IMR-90 (cell line): ENCODE results near the gene ALOXE3. TPM values are rescaled to one million over a fixed set of nuclear protein-coding genes. Genes with fewer than 3 reads are reported as not detected.

Source experiments
- ATAC-seq: fragments of 200-7000 bp; cut with Tn5 transposase; 2 replicates; pipeline ENCODE4 v1.9.1; 2020; ENCODE audit warnings: low read depth, mild to moderate bottlenecking, moderate library complexity
- BruUV-seq: library from RNA; stranded (reverse); fragments of 400-500 nt; replicated peaks from 2 replicates; lab custom pipeline; 2021; lab: Mats Ljungman, UMichigan
- CTCF ChIA-PET: fragments of 300-600 bp; formaldehyde crosslinking; extraction: SDS; loops from one replicate; lab custom pipeline; 2021; ENCODE audit warnings: antibody characterized with exemption; lab: Yijun Ruan, JAX
- POLR2A ChIA-PET: fragments of 300-600 bp; sonication (Branson Sonifier 250); formaldehyde crosslinking; loops from one replicate; lab custom pipeline; 2022; ENCODE audit warnings: antibody characterized with exemption; ENCODE audit not compliant: unreplicated experiment; lab: Charles Lee
- DNase-seq: peaks from one replicate; pipeline ENCODE4 v3.0.0; 2013
- H2AFZ ChIP-seq: replicated peaks from 2 replicates; pipeline ENCODE3; 2013; ENCODE audit warnings: low read length, mild to moderate bottlenecking; ENCODE audit not compliant: poor library complexity
- H2AK5ac ChIP-seq: 2 replicates; pipeline ENCODE4 v1.6.1; 2013; ENCODE audit warnings: low read depth, low read length, inconsistent platforms
- H2AK9ac ChIP-seq: replicated peaks from 2 replicates; pipeline ENCODE3; 2013; ENCODE audit warnings: mild to moderate bottlenecking, low read depth, low read length, moderate library complexity; ENCODE audit not compliant: poor library complexity
- H2BK120ac ChIP-seq: 2 replicates; pipeline ENCODE4 v1.6.1; 2013; ENCODE audit warnings: low read depth, low read length, inconsistent platforms
- H2BK15ac ChIP-seq: 3 replicates; pipeline ENCODE4 v1.6.1; 2013; ENCODE audit warnings: low read depth, low read length, inconsistent platforms
- H2BK20ac ChIP-seq: 2 replicates; pipeline ENCODE4 v1.6.1; 2013; ENCODE audit warnings: low read depth, mild to moderate bottlenecking, inconsistent platforms, low read length, moderate library complexity
- H2BK5ac ChIP-seq: 2 replicates; pipeline ENCODE4 v1.6.1; 2013; ENCODE audit warnings: mild to moderate bottlenecking, low read depth, low read length, inconsistent platforms; ENCODE audit not compliant: poor library complexity, severe bottlenecking
- H3K14ac ChIP-seq: replicated peaks from 2 replicates; pipeline ENCODE4 v1.6.1; 2013; ENCODE audit warnings: low read depth, low read length, inconsistent platforms
- H3K18ac ChIP-seq: 2 replicates; pipeline ENCODE4 v1.6.1; 2013; ENCODE audit warnings: low read depth, low read length, control low read depth
- H3K23ac ChIP-seq: 2 replicates; pipeline ENCODE4 v1.6.1; 2013; ENCODE audit warnings: low read depth, low read length, inconsistent platforms
- H3K27ac ChIP-seq: 2 replicates; pipeline ENCODE4 v1.5.1; 2013; ENCODE audit warnings: mild to moderate bottlenecking, control low read depth, low read length; ENCODE audit not compliant: insufficient read depth
- H3K27me3 ChIP-seq: 2 replicates; pipeline ENCODE4 v1.6.1; 2013; ENCODE audit warnings: low read length; ENCODE audit not compliant: control insufficient read depth, insufficient read depth
- H3K36me3 ChIP-seq: 2 replicates; pipeline ENCODE4 v1.6.1; 2013; ENCODE audit warnings: low read length, mixed read lengths; ENCODE audit not compliant: control insufficient read depth, insufficient read depth
- H3K4ac ChIP-seq: 2 replicates; pipeline ENCODE4 v1.6.1; 2013; ENCODE audit warnings: low read depth, low read length, inconsistent platforms
- H3K4me1 ChIP-seq: 2 replicates; pipeline ENCODE4 v1.6.1; 2013; ENCODE audit warnings: low read length, mixed read lengths; ENCODE audit not compliant: control insufficient read depth, insufficient read depth
- H3K4me2 ChIP-seq: 2 replicates; pipeline ENCODE4 v1.6.1; 2013; ENCODE audit warnings: low read depth, mild to moderate bottlenecking, control low read depth, low read length, moderate library complexity
- H3K4me3 ChIP-seq: 2 replicates; pipeline ENCODE4 v1.5.1; 2013; ENCODE audit warnings: low read depth, mild to moderate bottlenecking, control low read depth, low read length, moderate library complexity; ENCODE audit not compliant: insufficient read depth
- H3K56ac ChIP-seq: 2 replicates; pipeline ENCODE4 v1.6.1; 2013; ENCODE audit warnings: low read length, inconsistent platforms; ENCODE audit not compliant: insufficient read depth; ENCODE audit errors: extremely low read depth
- H3K79me1 ChIP-seq, 2 experiments: 2 replicates each; pipeline ENCODE4 v1.6.1; 2013; ENCODE audit warnings: low read length in 2 of 2, inconsistent platforms in 1 of 2, low read depth in 1 of 2
- H3K9ac ChIP-seq: 2 replicates; pipeline ENCODE4 v1.6.1; 2013; ENCODE audit warnings: low read depth, low read length, control low read depth
- H3K9me1 ChIP-seq: 2 replicates; pipeline ENCODE4 v1.6.1; 2013; ENCODE audit warnings: low read length, inconsistent platforms; ENCODE audit not compliant: insufficient read depth
- H3K9me3 ChIP-seq: 2 replicates; pipeline ENCODE4 v1.6.1; 2013; ENCODE audit warnings: low read length; ENCODE audit not compliant: control insufficient read depth, insufficient read depth
- H4K20me1 ChIP-seq: 2 replicates; pipeline ENCODE4 v1.6.1; 2013; ENCODE audit warnings: low read length, inconsistent platforms; ENCODE audit not compliant: insufficient read depth
- H4K5ac ChIP-seq: 2 replicates; pipeline ENCODE4 v1.6.1; 2013; ENCODE audit warnings: mild to moderate bottlenecking, low read depth, low read length, control low read depth
- H4K8ac ChIP-seq, 2 experiments: 2 replicates each; pipeline ENCODE4 v1.6.1; 2013; ENCODE audit warnings: low read depth in 2 of 2, low read length in 2 of 2, control low read depth in 1 of 2, inconsistent platforms in 1 of 2
- H4K91ac ChIP-seq: 2 replicates; pipeline ENCODE4 v1.6.1; 2013; ENCODE audit warnings: low read depth, low read length, inconsistent platforms; ENCODE audit not compliant: insufficient read depth
- BHLHE40 ChIP-seq: fragments of 150-350 bp; IDR thresholded peaks from 2 replicates; pipeline ENCODE4 v1.6.1; 2016; ENCODE audit warnings: mild to moderate bottlenecking, low read depth, low read length
- CEBPB ChIP-seq: IDR thresholded peaks from 2 replicates; pipeline ENCODE4 v1.6.1; 2012; ENCODE audit warnings: low read depth, low read length, improper control_type of control experiment
- CHD1 ChIP-seq: IDR thresholded peaks from 2 replicates; pipeline ENCODE4 v1.6.1; 2012; ENCODE audit warnings: low read depth, low read length, improper control_type of control experiment
- CTCF ChIP-seq: conservative IDR thresholded peaks from 2 replicates; pipeline ENCODE4 v1.5.1; 2012; ENCODE audit warnings: mild to moderate bottlenecking, low read depth, low read length, improper control_type of control experiment
- FOS ChIP-seq: fragments of 150-350 bp; IDR thresholded peaks from 2 replicates; pipeline ENCODE4 v1.6.1; 2016; ENCODE audit warnings: low read depth, low read length
- MAZ ChIP-seq: IDR thresholded peaks from 2 replicates; pipeline ENCODE4 v1.6.1; 2012; ENCODE audit warnings: low read depth, mild to moderate bottlenecking, low read length, improper control_type of control experiment, moderate library complexity, borderline replicate concordance
- MXI1 ChIP-seq: IDR thresholded peaks from 2 replicates; pipeline ENCODE4 v1.6.1; 2012; ENCODE audit warnings: low read depth, mild to moderate bottlenecking, low read length, moderate library complexity, borderline replicate concordance
- NFE2L2 ChIP-seq: fragments of 150-350 bp; IDR thresholded peaks from 2 replicates; pipeline ENCODE4 v1.6.1; 2016; ENCODE audit warnings: low read depth, mild to moderate bottlenecking, low read length
- RAD21 ChIP-seq: IDR thresholded peaks from 2 replicates; pipeline ENCODE4 v1.6.1; 2012; ENCODE audit warnings: low read length, improper control_type of control experiment
- RCOR1 ChIP-seq: IDR thresholded peaks from 2 replicates; pipeline ENCODE4 v1.6.1; 2012; ENCODE audit warnings: mild to moderate bottlenecking, low read length, improper control_type of control experiment; ENCODE audit not compliant: insufficient replicate concordance
- RFX5 ChIP-seq: IDR thresholded peaks from 2 replicates; pipeline ENCODE4 v1.8.0; 2012; ENCODE audit warnings: low read depth, mild to moderate bottlenecking, low read length, moderate library complexity
- SMC3 ChIP-seq: fragments of 150-350 bp; IDR thresholded peaks from 2 replicates; pipeline ENCODE4 v1.6.1; 2016; ENCODE audit warnings: low read depth, mild to moderate bottlenecking, antibody characterized with exemption, low read length, moderate library complexity
- WGBS, 2 experiments: methylation state at CpG; one replicate each; pipeline versions ENCODE4 v1.1.5 to v1.1.7; 2013; ENCODE audit warnings: missing lambda C conversion rate in 2 of 2; ENCODE audit not compliant: insufficient read length in 1 of 2; ENCODE audit errors: extremely low coverage in 2 of 2; 5-methylcytosine and 5-hydroxymethylcytosine counted together
- dilution Hi-C: fragments of 300-500 bp; cut with HindIII; formaldehyde crosslinking; loops from one replicate; pipeline ENCODE4 v1.14.3; 2018; ENCODE audit warnings: low sequenced_read_pairs; ENCODE audit not compliant: unreplicated experiment
- in situ Hi-C: fragments of 300-500 bp; cut with MboI; formaldehyde crosslinking; loops from 3 replicates; pipeline ENCODE4 v1.14.3; 2019; ENCODE audit warnings: low sequenced_read_pairs, inconsistent platforms, mixed read lengths
- intact Hi-C: fragments of 100-400 bp; cut with micrococcal nuclease; formaldehyde crosslinking; loops from 2 replicates; pipeline ENCODE4 v1.10.0; 2022
- polyA plus RNA-seq, 3 experiments: library from polyadenylated mRNA; depleted of rRNA; stranded (reverse); fragments of >200 nt; gene quantifications; 2 replicates each; pipeline ENCODE4 v1.2.3, GENCODE V29; 2012; ENCODE audit warnings: low replicate concordance in 1 of 3
- total RNA-seq: library from RNA; depleted of rRNA; stranded (reverse); fragments of >200 nt; gene quantifications from 2 replicates; pipeline ENCODE4 v1.2.3, GENCODE V29; 2012

ALOXE3 gene
- total and polyA plus RNA-seq, 2 of the 4 experiments (the other 2 are of a cell fraction): under 0.01 to 0.26 TPM

GRCh38 chr17:8075081-8075480 is 43.2 kb downstream of the ALOXE3 start:
- Histone ChIP-seq H3K4me1 (0 out of 2 replicates have a peak, but pooled peaks cover 1% of the 10 kb centered on the region), H2BK15ac (no peak overlapping the region), H3K18ac (no peak overlapping the region), H2BK120ac (no peak overlapping the region), H3K23ac (no peak overlapping the region), H2AFZ (no peak overlapping the region), H3K36me3 (no peaks in the 10 kb centered on the region), H3K9me1 (no peaks in the 10 kb centered on the region), H4K5ac (no peak overlapping the region), H3K4me3 (no peak overlapping the region), H4K20me1 (no peaks in the 10 kb centered on the region), H3K27ac (no peak overlapping the region), H3K9ac (no peak overlapping the region), H4K8ac (no peak overlapping the region), H3K4ac (no peak overlapping the region), H3K56ac (no peak overlapping the region), H3K14ac (no peak overlapping the region), H4K91ac (no peak overlapping the region), H3K79me1 (no peaks in the 10 kb centered on the region), H2AK9ac (no peak overlapping the region), H2BK5ac (no peak overlapping the region), H2AK5ac (no peak overlapping the region), H3K9me3 (no peaks in the 10 kb centered on the region), H3K4me2 (no peak overlapping the region), H3K27me3 (peaks cover 82% of the 10 kb centered on the region), H2BK20ac (no peak overlapping the region)
- intact Hi-C loops: no loop called here
- ChIA-PET CTCF (interaction anchor here (0.6 to 1.7 kb wide), 2 partner anchors 44 to 82 kb away, joined by 3 to 4 read pairs; no protein-coding TSS in a partner anchor), POLR2A (no interaction called here)
- no TSS peak for BruUV-seq
- dilution Hi-C loops: no loop called here
- WGBS, 2 experiments: 14% methylated on average over 1 of the region's 3 CpGs; no CpG with 5 or more reads in 1 of the 2 experiments
- in situ Hi-C loops: loop anchor here (25.0 kb wide), 2 partner anchors 237 to 687 kb away; partner anchors contain the start of genes ARHGEF15 and SPDYE4
- ATAC-seq (no peak), DNase-seq (no peak)
- TF ChIP-seq RAD21: no peak
- no peak for TF ChIP-seq NFE2L2
- no peak for TF ChIP-seq CTCF
- TF ChIP-seq MXI1: no peak
- no peak for TF ChIP-seq CEBPB
- TF ChIP-seq MAZ: no peak
- TF ChIP-seq CHD1: no peak
- no peak for TF ChIP-seq RCOR1
- TF ChIP-seq BHLHE40: no peak
- TF ChIP-seq RFX5: no peak
- TF ChIP-seq SMC3: no peak
- TF ChIP-seq FOS: no peak
